Measurements from ENCODE around the gene SDC4.

SDC4 gene

DNA sequence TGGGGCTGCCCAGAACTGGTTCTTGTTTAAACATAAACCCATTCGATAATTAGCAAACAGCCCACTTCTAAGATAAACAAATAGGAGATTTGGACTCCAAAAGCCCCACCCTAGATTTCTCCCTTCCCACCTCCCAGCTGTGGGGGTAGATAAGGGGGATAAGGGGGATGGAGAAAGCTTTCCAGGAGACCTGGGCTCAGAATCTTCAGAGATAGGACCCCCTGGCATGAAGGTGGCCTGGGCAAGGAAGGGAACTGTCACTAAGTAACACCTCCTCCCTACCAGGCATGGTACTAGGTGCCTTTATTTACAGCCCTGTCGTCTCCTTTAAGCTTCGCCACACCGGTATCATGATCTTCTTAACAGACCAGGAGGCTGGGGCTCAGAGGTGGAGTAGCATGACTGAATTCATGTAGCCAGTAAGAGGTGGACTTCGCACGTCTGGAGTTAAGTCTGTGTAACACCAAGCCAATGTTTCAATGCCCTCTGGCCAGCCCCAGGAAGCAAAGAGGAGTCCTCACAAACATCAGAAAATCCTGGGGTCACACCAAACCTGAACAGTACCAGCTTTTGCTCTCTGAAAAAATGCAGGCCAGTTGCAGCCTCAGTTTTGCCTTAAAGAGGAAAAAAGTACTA, 4.6 kb downstream of the SDC4 start:
- DNase-seq (ENCODE audit: low spot score): no peak

GRCh38 chr20:45342855-45343531, 5.2 kb downstream of the SDC4 start:
- no peak for DNase-seq (ENCODE audit: low spot score)

DNA sequence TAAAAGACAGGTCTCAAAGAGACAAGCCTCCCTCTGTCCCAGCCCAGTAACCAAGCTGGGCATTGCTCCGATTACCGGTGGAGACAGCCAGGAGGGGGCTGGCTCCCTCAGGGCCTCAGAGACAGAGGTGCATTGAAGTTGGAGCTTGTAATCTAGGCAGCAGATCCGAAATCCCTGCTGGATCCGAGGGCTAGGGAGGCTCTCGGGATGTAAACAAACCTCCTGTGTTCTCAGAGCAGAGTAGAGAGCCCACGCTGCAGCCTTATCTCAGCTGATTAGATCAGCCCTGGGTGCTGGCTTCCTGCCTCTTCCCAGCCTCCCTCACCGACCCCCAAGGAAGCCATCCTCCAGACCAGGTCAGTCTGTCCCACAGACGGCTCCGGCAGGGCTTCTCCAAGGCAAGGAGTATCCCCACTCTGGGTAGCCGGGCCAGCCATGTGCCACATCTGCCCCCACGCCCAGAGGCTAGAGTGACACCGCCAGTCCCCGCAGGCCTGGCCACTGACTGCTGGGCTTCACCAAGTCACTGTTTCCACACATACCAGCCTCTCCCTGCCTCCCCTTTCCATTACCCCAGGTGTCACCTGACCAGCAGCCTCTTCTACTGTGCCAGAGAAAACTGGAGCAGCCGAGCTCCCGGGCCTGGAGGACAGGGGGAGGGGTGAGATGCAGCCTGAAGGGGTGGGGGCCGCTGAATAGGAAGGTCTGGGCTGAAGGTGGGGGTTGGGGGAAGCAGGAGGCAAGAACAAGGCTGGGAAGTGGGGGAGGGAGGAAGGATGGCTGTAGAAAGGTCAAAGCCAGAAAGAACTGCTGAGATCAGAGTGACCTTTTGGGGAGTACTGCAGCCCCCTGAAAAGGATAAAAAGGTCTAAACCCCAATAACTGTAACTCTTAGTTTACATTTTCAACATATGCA, 6.0 kb downstream of the SDC4 start:
- no peak for DNase-seq (ENCODE audit: low spot score)

GRCh38 chr20:45341579-45341938, 6.7 kb downstream of the SDC4 start:
- DNase-seq (ENCODE audit: low spot score): no peak

DNA sequence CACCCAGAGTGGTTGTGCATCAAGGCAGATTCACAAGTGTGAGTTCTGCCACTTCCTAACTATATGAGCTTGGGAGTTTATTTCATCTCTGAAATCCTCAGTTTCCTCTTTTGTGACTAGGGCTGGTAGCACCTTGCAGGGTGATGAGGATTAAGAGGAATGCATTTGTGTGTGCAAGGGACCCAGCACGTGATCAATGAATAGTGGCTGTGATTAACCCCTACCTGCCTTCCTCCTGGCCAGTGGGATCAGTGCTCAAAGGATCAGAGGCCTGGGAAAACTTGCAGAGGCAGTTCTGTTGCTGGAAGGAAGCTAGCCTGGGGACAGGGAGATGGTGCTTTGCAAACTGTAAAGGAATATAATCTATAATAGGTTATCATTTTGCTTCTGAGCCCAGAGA, 7.3 kb downstream of the SDC4 start:
- DNase-seq (ENCODE audit: low spot score): no peak

DNA sequence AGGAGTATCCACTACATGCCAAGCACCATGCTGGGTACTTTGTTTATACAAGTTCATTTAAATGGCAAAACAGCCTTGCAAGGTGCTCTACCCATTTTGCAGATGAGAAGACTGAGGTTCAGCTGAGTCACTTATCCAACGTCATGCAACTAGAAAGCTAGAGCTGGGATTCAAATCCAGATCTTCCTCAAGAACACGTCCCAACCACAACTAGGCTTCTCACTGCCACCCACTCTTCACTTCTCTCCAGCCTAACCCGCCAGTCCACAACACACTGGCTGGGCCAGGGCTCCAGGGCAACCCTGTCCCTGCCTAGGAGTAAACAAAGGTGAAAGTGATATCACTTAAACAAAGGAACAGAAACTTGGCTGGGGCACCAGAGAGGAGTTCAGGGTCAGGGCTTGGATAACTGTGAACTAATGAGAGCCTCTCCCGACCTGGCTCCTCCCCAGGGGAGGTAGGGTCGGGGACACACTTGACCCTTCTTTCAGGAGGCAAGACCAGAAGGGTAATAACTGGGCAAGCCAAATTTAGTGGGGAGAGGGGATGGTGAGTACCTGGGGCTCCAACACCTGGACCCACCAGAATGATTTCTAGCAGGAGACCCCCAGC, 7.9 kb downstream of the SDC4 start:
- DNase-seq (ENCODE audit: low spot score): no peak

DNA sequence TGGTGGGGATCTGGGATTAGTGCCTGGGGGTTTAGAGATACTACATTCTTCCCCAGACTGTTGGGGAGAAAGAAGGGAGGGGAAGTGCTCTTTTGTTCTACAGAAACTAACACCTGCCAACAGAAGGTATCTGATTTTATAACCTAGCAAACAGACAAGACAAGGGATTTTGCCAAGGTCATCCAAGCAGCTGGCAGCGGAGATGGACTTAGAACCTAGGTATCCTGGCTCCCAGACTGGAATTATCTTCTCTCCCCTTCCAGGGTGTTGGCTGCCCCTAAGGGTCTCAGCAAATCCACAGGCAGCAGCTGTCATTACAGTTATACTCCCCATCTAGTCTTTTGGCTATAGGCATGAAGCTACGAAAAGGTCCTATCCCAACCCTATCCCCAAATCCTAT, 8.4 kb downstream of the SDC4 start:
- DNase-seq (ENCODE audit: low spot score): no peak

DNA sequence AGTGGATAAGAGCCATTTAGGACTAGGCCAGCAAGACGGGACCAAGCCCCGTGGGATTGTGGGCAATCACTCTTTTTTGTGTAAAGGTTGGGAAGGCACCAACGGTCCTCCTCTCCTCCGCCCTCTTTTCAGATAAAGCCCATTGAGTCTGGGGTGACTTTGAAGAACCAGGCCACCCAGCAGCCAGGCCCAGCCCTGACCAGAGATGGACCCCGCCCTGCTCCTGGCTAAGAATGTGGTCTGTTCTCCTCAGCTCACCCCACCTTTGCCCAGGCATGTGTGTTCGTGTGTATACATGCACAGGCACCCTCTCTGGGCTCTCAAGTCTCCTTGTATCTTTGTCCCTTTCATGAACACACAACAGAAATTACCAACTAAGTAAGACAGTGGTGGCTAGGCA, 9.1 kb downstream of the SDC4 start:
- DNase-seq (ENCODE audit: low spot score): no peak

DNA sequence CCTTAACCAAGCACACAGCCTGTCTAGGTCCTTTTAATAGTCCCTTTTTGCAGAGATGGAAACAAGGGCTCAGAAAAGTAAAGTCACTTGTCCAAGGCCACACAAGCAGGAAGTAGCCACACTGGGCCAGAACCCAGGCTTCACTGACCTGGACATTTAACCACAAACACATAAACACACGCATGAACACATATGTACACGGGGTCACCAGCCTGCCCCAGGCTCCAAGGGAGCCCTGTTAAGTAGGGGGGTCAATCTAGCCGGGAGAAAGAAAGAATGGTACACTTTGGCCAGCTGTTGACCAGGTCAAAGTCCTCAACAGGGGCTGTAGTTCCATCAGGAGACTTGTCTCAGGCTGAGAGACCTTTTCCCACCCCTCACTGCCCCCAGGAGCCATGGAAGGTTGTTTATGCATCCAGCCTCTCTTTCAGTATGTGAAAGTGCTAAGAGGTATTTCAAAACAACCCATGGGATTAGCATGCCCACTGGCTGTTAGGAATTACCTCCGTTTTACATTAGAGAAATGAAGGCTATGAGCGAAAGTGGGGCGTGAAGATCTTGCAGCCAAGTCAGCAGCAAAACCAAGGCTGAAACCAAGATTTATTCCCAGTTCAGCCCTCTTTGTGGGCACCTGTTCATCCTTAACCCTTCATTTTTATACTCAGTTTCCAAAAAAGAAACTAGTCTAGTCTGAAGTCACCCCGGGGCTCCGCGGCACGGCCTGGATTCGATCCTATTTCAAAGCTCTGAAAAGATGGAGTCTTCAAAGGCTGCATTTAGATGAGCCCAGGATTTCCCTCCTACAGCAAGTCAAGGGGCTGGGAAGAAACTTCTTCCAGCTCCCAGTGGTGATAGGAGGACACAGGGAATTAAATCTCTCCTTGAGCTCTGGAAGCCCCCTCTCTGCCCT, 9.8 kb downstream of the SDC4 start:
- no peak for DNase-seq (ENCODE audit: low spot score)

DNA sequence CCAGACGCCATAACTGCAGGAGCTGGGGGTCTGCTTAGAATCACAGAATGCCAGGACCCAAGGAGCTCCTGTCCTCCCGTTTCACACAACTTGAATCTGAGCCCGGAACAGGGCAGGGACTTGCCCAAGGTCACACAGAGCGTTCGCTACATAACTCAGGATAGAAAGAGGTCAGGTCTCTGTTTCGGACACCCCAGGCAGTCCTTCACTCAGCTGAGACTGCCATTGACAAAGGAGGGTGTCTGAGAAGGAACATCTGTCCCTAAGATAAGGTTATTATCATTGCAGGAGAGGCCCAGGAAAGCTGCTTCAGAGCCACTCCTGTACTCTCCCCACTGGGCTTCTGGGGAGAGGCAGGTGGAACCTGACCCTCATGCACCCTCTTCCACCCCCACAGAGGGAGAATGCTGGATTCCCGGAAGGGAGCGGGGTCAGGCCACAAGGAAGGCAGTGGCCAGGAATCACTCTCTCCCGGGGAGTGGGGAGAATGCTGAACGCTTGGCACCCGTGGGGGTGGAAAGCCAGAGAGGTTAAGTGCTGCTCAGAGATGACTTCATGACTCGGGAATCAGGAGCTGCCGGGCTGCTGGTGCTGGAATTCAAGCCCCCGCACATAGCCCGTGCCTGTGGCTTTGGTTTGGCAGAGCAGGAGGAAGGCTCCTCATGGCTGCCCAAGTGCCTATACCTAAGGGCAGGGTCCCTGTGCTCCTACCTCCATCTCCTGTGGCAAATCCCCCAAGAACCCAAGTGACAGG, 10.7 kb downstream of the SDC4 start:
- DNase-seq (ENCODE audit: low spot score): peak; percentile 92

- DNase-seq (ENCODE audit: low spot score): peak; percentile 84
Measured at GRCh38 chr20:45336530-45337366, 11.5 kb downstream of the SDC4 start.

DNA sequence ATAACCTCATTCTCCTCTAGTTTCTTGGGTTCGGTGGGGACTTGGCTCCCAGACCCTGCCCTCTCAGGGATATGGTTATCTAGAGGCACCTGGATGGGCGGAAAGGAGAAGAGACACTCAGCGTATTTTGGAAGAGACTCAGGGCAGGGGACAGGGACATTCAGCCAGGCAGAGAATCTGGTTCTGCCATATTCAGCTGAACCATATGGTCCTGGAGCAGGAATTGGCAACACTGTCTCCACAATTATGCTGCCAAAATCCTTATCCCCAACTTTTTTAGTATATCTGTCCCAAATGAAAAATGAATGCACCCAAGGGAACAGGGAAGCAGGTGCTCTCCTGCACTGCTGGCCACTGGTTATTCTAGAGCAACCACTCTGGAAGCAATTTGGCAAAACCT, 17.7 kb downstream of the SDC4 start:
- no peak for DNase-seq (ENCODE audit: low spot score)

DNA sequence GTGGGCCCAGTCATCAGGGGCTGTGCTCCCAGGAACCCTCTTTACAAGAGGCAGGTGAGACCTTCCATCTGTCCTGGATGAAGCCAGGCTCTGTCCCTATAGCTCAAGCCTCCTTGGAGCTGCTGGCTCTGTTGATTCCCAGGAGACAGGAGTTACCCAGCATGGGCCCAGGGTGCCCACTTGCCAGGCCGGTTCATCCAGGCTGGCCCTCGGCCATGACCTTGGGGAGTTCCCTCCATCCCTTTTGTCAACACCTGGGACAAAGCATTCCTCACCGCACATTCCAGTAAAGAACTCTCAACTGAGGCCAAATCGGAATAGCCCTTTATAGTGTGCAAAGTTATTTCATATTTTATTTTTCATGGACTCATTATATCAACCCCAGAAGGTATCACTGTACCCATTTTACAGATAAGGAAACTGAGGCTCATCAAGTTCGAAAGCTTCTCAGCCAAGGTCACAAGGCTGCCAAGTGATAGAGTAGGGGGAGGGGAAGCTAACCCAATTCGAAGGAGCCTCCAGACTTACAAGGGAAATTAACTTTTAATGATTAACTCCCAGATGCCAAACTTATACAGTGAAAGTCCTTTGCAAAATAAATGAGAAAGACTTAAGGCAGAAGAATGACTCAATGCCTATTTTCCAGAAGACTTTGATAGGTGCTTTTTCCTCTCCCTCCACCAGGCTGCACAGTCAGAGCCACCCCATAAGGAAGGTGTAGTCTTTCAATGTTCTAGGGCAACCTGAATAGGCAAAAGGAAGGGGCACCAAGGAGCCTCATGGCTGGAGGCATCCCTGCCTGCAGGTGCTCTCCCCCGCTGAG, 18.5 kb downstream of the SDC4 start:
- no peak for DNase-seq (ENCODE audit: low spot score)

- DNase-seq (ENCODE audit: low spot score): no peak
Measured at GRCh38 chr20:45328451-45328850, 19.8 kb downstream of the SDC4 start.

DNA sequence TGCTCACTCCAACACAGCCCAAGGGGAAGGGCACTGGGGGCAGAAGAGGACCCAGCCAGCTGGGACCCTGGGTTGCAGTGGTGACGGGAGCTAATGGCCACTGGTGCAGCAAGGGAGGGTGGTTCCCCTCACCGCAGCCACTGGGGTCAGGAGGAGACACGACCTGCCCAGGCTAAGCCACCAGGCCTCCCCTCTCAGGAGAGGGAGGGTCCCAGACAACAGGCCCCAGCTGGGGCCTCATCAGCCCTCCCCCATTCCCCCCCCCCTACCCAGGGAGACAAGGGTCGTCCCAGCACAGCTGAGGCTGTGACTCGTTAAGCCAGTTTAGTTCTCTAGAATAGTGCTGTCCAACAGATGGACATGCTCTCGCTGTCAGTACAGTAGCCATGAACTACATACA, 22.9 kb downstream of the SDC4 start:
- DNase-seq (ENCODE audit: low spot score): no peak

DNA sequence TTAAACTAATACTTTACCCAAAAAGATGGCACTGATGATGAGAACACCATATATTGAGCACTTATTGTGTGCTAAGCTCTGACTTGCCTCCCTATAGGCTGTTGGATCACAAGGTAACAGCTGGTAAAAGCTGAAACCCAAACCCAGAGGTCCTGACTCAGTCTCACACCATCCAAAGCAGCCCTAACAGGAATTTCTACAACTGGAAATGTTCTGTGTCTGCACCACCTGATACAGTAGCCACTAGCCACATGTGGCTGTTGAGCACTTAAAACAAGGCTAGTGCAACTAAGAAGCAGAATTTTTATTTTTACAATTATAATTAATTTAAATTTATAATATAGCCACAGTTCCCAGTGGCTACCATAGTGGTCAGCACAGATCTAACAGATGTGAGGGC, 24.5 kb downstream of the SDC4 start:
- no peak for DNase-seq (ENCODE audit: low spot score)

GRCh38 chr20:45322952-45323383, 25.3 kb downstream of the SDC4 start:
- DNase-seq (ENCODE audit: low spot score): peak; percentile 58

DNA sequence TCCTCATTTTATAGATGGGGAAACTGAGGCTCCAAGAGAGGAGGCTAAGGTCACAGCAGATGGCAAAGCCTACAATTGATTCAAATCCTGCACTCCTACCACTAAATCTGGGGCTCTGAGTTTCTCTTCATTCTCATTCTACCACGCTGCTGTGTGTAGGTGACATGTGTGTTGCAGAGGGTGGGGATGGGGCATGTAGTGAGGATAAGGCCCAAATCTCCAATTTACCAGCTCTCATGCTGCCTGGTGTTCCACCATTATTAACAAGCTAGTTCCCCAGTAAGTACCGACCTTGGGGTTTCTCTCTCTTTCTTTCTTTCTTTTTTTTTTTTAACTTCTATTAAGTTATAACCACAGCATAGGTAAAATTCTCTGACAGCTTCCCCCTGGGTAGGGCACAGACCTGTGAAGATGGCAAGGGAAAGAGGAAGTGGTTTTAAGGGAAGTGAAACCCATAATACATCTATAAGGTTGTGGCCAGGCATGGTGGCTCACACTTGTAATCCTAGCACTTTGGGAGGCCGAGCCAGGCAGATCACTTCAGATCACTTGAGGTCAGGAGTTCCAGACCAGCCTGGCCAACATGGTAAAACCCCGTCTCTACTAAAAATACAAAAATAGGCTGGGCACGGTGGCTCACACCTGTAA, 27.2 kb downstream of the SDC4 start:
- no peak for DNase-seq (ENCODE audit: low spot score)

GRCh38 chr20:45318948-45319347, 29.3 kb downstream of the SDC4 start:
- no peak for DNase-seq (ENCODE audit: low spot score)
